Effector CD4-positive, alpha-beta T cell (primary cell): Measurements from ENCODE around the gene BPTF.
"Not testable (repeated sequence)": the region's sequence is repeated elsewhere in the genome, so short reads cannot be mapped to it uniquely, and the experiment has no call there.

ENCODE experiments used
- DNase-seq: peaks from one replicate; pipeline ENCODE4 v3.0.0-alpha.2; 2020

Gene BPTF

DNA sequence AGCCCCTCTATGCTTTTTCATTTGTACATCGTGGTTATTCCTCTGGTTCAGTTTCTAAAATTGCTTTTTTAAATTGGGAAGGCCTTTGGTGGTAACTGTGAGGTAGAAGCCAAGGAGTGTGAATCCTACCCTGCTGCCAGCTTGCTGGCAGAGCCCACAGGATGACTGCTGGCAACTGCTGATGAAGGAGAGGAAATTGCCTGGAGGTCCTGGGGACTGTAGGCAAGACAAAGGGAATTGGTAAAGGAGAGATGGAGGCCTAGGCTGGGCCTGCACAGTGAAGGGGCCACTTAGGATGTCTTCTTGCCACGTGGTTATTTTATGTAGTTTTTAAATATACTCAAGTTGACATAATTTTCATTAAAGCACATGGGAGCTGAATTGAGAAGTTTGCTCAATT is 155.2 kb downstream of the BPTF start:
- DNase-seq: no peak

DNA sequence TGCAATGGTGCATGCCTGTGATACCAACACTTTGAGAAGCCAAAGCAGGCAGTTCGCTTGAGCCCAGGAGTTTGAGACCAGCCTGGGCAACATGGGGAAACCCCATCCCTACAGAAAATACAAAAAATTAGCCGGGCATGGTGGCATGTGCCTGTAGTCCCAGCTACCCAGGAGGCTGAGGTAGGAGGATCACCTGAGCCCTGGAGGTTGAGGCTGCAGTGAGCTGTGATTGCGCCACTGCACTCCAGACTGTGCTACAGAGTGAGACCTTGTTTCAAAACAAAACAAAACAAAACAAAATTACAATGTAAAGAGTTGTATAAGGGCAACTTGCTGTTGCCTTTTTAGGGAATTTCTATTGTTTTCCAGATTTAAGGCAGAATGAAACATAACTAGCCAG is 155.6 kb downstream of the BPTF start:
- DNase-seq: not testable (repeated sequence)

DNA sequence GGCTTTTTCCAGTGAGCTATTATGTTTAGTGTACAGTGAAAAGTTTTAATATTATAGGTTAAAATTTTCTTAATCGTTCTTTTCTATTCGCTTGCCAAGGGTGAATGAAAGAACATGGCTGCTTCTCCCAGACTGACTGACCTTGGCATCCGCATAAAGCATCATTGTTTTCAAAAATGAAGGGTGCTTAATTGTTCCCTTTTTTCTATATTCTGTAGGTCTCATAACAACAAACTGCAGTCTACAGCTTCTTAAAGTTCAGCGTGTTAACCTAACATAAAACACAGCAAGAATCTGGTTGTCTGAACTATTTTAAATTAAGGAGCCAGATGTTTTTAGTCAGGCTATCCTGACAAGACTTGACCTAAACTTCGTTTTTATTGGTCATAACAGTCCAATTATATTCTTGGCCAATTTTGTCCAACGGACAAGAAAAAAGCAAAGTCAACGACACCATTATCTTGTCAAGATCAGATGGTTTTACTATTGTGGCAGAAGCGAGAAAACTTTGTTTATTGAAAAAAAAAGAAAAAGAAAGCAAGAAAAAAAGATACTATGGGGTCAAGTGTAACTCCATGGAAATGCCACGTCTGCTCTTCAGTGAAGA is 156.8 kb downstream of the BPTF start:
- no peak for DNase-seq

DNA sequence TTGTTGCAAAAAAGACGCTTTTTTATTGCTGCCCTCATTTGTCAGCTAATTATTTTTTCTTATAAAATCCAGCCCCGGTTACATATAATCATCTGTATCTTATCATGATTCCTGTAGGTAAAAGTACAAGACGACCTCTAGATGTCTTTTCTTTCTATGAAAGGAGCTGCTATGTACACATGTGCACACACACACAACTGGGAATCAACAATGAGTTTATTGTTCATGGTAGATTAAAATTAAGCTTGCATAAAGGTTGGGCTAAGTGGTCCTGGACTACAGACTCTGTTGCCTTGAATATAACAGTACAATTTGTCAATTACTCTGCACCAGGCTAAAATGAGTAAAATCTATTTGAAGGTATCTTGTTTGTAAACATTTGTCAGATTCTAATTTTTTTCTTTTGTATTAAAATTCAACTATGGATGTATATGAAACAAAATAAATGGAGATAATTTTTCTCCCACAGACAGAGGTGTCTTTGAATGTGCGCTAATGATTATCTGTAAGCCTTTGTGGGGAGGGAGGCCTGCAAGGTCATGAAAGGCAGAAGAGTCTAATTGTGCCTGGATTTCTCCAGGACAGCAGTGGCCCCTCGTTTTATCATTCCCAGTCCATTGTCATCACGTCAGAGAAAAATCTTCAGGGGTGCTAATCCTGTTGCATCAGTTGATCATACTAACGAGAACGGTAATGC is 157.5 kb downstream of the BPTF start:
- no peak for DNase-seq

DNA sequence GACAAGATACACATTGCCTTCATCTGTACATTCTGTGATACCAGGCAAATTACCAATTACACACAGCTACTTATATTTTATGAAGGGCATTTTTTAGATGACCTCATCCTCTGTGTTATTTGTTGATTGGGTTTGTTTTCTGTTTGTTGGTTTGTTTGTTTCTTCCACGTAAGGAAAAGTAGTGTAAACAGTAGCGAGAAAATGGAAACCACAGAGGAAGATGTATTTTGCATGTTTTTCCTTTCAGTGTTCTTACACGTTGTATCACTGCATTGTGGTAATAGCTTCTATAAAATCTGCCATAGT is 158.0 kb downstream of the BPTF start:
- no peak for DNase-seq

DNA sequence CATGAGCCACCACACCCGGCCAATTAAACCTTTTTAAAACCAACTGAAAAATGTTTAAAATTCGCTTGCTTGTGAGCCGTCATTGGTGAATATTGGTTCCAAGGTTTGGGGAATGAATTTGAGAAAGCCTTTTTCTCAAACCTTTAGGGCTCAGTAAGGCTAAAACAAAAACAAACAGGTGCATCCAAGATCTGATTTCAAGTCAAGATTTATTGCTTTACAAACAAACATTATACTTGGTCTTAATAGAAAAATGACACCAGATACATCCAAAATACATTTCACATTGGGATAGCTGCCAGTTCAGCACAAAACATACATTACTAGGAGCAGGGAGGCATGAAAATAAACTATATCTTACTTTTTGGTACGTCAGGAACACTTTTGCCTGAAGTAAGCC is 165.6 kb downstream of the BPTF start:
- DNase-seq: no peak

DNA sequence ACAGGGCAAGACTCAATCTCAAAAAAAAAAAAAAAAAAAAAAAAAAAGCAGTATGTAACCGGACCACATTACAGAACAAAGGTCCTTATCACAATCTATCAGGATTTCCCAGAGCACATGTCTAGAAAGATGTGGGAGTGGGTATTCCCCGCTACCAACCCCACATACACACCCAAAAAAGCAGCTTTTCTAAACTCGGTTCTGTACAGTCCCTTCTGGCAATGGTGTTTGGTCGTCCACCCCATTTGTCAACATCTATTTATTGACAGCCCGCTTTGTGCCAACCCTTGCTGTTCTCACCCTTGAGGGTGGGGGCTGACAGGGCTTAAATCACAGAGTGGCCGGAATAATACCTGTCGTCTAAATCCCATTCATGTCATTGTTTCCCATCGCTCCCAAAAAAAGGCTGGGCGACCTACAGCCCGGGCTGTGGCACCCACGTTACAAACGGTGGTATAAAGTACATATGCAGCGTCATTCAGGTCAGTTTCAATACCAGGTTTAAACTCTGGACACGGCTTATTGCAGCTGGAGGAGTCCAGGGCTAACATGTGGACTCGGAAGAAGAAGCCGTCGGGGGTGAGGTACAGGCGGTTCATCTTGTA is 167.3 kb downstream of the BPTF start:
- no peak for DNase-seq

DNA sequence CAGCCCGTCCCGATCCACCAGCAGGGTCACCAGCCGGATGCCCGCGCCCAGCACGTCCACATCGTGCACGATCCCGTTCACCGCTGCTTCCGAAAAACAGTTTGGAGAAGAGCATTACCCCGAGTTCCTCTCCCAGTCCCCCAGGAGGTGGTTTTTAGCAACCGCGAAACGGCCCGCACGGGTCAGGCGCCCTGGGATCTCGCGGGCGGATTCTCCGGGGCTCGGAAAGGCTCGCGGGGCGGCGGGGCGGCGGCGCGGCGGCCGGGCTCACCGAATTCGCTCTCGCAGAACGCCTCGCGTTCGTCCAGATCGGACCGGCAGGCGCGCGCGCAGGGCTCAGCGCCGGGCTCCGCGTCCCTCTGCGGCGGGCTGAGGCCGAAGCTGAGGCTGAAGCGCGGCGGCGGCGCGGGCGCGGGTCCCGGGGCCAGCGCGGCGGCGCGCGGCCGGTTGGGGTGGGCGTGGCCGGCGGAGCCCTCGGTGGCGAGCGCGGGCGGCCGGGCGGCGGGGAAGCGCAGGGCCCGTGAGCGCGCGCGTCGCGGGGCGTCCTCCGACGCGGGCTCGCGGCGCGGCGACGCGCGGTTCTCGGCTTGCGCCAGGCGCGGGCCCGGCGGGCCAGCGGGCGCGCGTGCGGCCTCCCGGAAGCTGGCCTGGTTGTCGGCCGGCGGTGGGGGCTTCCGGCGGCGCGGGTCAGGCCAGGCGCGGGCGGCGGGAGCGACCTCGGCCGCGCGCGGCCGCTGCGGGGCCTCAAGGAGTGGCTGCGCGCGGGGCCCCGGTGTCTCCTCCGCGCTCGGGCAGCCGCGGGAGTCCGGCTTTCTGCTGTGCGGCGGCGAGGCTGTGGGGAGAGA is 168.1 kb downstream of the BPTF start:
- peak; percentile 49 for DNase-seq

DNA sequence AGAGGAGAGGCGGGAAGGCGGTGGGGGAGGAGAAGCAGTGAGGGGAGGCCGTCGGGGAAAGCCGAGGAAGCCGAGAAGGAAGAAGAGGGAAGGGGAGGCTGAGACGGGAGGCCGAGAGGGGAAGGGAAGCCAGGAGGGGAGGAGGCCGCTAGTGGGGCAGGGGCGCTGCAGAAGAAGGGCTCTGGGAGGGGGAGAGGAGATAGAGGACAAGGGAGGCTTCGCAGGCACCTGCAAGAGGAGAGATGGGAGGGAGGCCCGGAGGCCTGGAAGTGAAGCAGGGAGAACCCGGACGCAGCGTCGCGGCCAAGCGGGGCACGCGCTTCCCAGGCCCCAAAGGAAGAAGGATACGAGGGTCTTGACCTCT is 168.7 kb downstream of the BPTF start:
- DNase-seq: no peak

DNA sequence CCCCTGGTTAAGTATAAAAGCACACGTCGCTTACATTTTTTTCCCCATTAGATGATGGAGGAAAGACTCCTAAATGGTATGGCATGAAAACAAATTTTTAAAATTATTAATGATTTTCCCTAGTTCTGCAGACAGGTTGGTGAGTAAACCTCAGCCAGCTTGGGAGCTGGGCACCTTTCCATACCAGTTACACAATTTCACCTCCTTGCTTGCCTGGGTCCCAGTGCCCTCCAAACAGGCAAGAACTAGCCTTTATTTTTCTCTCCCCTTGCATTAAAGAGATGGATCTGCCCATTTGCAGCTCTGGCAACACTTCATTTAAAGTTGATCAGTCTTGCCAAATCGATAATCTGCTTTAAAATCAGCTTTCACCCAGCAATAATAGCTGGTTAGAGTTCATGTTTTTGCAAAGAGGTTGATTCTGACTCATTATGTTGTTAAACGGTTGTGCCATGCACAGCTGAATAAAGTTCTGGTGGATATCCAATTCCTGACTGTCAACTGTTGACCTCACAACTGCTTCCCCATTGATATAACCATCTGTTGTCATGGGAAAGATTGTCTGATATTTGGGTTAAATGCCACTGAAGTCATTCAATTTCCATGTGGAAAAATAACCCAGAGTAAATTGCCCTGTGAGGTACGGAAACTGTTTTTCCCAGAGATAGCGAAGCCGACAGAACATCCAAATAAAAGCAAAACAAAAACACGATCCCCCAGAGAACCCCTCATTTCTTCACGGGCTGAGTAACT is 169.7 kb downstream of the BPTF start:
- no peak for DNase-seq

DNA sequence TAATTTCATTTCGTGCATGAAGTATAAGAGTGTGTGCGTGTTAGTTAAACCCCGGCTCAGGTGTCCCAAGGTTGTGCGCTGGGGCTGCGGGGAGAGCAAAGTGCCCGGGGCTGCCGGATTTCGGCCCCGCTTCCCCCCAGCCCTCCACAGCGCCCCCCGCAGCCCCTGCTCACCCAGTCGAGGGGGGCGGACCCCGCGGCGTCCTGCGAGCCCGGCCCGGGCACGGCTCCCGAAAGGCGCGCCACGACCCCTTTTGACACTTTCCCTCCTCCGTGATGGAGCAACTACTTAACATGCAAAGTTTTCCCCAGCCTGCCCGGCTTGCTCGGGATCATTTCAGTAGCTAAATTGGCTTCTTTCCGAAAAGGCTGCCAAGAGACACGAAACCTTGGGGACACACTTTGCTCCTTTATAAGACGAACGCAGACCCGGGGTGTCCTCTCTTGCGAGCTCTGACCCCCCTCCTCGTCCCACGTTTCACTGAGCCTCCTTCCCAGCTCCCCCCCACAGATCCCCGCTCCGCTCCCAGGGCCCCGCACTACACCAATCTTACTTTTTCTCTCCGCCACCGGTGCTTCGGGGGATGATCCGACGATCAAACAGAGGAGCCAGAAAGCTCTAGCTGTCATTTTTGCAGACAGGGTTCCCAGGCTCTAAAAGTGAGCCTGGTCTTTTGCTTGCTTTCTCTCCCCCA is 170.4 kb downstream of the BPTF start:
- DNase-seq: no peak

DNA sequence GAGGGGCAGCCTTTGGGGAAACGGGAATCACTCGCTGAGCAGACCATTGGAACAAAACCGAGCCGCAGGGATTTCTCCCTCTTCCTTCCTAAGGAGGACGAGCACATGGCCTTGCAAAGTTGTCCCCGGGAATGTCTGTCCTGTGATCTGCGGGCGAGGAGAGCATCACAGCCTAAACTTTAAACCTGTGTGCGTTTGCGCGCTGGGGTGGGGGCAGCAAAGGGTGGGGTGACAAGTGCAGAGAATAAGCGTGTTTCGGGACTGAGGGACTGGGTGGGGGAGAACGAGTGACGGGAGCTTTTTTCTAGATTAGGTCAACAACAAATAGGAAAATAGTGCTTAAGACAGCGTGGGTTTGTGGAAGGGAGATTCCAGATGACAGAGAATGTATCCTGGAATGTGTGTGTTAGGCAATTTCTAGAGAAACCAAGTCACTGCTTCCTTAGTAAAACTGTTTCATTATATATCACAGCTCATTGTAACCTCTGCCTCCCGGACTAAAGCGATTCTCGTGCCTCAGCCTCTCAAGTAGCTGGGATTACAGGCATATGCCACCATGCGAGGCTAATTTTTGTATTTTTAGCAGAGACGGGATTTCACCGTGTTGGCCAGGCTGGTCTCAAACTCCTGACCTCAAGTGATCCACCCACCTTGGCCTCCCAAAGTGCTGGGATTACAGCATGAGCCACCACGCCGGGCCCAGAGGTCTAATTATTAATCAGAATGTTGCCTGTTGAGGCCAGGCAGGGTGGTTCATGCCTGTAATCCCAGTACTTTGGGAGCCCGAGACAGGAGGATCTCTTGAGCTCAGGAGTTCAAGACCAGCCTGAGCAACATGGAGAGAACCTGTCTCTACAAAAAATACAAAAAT is 171.2 kb downstream of the BPTF start, which contains the start of gene C17orf58:
TSS of gene C17orf58 (minus strand) at position 169 of the 871 bp plus-strand sequence. CDS start 271 bp downstream, outside the sequence.
- not testable (repeated sequence) for DNase-seq

DNA sequence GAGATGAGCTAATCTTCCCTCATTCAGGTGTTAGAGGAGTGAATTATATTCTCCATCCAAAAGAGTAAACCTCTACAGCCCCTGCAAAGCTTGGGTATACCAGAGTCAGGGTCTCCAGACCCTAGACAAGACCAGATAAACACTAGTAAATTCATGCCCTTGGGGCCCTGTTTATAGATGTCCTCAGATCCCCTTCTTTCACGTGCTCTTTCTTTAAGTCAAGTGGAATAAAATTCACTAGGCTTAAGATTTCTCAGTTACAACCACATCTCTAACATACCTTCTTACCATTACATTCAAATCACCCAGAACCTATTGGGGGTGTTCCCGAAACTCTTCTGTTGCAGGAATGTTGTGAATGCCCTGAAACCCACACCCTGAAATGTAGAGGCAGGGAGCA is 173.2 kb downstream of the BPTF start:
- no peak for DNase-seq

DNA sequence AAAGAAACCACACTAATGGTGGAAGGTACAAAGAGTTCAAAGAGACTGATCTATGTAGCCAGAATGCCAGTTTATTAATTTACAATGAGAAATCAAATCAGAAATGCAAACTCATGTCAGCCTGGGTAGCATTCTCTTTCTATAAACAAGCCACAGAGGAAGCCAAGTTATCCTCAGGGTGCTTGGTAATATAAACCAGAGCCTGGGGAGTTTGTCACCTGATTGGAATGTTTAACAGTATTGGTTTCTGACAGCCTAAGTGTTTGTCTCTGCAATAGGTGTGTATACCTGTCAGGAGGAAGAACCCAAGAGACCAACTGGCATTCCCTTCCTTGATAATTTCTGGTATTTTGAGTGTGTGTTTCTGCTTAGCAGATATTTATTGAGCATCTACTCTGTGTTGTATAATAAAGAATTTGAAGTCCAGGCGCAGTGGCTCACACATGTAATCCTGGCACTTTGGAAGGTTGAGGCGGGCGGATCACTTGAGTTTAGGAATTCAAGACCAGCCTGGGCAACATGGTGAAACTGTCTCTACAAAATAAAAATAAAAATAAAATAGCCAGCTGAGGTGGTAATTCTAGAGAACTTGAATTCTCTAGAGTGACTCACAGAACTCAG is 174.1 kb downstream of the BPTF start:
- no peak for DNase-seq

DNA sequence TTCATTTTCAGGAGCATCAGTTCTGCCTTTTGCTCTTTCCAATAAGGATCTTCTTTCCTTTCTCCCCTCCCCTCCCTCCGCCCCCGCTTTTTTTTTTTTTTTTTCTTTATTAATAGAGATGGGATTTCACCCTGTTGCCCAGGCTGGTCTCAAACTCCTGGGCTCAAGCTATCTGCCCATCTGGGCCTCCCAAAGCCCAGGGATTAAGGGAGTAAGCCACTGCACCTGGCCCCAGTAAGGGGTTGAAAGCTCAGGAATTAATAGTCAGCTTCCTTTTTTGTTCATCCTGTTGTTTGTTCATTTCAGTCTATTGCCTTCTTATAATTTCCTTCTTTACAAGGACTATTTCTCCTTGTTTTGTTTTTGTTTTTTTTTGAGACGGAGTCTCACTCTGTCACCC is 178.9 kb downstream of the BPTF start:
- no peak for DNase-seq

DNA sequence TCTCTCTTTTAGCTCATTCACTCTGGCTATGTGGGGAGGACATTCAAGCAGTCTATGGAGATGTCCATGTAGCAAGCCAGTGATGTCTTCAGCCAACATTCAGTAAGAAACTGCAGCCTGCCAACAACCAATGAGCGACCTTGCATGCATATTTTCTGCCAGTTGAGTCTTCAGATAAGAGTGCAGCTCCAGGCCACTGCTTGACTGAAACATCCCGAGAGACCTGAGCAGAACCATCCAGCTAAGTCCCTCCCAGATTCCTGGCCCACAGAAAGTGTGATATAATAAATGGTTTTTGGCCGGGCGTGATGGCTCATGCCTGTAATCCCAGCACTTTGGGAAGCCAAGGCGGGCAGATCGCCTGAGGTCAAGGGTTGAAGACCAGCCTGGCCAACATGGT is 181.5 kb downstream of the BPTF start:
- no peak for DNase-seq

DNA sequence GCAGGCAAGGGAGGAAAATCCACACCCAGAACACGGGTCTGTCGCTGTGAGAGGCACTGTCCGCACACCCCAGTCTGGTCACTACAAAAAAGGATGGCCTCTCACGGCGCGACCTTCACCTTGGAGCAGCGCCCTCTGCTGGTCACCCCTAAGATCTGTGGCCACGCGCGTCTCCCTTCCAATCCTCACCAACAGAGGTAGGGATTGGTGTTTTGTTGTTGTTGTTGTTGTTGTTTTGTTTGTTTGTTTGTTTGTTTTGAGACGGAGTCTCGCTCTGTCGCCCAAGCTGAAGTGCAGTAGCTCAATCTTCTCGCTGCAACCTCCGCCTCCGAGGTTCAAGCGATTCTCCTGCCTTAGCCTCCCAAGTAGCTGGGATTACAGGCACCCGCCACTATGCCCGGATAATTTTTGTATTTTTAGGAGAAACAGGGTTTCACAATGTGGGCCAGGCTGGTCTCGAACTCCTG is 185.9 kb downstream of the BPTF start:
- DNase-seq: peak; percentile 53

DNA sequence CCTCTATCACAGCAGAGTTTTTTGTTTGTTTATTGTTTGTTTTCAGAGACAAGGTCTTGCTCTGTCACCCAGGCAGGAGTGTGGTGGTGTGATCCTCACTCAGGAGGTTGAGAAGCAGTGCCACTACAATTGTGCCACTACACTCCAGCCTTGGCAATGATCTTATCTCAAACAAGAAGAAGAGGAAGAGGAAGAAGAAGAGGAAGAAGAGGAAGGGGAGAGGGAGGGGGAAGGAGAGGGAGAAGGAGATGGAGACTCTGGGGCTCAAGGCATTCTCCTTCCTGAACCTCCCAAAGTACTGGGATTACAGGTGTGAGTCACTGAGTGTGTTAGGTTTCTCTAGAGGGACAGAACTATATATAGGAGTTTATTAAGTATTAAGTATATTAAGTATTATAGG is 188.1 kb downstream of the BPTF start:
- no peak for DNase-seq

DNA sequence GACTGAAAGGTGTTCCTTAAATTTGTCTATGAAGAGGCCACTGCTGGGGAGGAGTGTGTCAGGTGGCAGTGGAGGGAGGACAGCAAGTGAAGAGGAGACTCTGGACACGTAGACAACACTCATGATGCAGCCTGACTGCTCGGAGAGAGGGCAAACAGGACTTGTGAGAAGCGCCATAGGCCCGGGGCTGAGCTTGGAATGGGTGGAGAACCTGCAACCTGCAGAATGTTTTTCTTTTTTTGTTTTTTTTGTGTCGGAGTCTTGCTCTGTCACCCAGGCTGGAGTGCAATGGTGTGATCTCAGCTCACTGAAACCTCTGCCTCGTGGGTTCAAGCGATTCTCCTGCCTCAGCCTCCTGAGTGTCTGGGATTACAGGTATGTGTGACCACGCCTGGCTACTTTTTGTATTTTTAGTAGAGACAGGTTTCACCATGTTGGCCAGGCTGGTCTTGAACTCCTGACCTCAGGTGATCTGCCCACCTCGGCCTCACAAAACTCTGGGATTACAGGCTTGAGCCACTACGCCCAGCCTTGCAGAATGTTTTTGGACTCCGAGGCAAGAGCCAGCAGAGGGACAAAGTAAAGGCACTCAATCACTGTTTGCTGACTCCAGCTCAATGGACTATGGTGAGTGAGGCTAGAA is 189.9 kb downstream of the BPTF start:
- no peak for DNase-seq

DNA sequence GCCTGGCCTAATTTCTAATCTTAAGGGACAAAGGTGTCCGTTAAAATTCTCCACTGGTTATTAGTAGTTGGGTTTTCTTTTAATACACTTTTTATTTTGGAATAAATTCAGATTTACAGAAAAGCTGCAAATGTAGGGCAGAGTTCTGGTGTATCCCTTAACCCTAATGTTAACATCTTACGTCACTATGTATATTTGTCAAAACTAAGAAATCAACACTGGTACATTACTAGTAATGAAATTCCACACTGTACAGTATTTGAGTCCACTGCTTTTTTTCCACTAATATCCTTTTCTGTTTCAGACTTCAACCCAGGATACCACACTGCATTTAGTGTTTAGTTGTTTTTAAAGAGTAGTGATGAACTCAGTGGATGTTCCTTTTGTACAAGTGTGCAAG is 191.5 kb downstream of the BPTF start:
- no peak for DNase-seq
